HG02852 (cell line): Measurements from ENCODE around the gene DAB1.

Source experiments
- ATAC-seq: cut with Tn5 transposase; IDR thresholded peaks from one replicate; pipeline ENCODE4 v1.9.1; 2021; ENCODE audit warnings: mild to moderate bottlenecking, moderate library complexity; ENCODE audit not compliant: unreplicated experiment

DAB1 gene

DNA sequence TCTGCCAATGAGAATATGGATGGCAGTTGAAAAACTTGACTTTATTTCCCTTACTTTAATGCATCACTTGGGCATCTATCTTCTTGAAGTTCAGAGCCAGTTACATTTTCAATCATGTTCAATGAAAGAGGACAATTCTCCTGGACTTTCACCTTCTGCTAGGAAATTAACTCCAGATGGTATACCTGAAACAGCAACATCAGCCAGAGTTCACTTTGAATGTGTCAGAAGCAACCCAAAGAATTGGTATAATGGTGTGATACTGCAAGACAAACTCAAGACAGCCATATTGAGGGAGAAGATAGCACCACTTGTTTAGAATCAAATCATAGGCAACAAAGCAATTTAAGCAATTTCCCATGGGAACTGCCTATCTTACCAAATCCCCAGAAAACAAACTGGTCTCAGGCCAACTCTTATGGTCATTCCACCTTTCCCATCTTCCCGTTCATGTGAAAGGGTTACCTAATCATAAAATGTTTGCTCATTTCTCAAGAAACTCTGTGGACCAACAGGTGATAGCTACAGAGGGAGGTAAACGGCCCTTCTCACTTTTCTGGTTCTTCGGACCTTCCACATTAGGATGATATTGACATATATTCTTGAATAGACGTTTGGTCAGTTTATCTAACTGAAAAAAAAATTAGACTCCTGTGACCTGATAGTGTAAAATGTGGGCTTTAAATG lies 428.3 kb downstream of the DAB1 start:
- no peak for ATAC-seq

DNA sequence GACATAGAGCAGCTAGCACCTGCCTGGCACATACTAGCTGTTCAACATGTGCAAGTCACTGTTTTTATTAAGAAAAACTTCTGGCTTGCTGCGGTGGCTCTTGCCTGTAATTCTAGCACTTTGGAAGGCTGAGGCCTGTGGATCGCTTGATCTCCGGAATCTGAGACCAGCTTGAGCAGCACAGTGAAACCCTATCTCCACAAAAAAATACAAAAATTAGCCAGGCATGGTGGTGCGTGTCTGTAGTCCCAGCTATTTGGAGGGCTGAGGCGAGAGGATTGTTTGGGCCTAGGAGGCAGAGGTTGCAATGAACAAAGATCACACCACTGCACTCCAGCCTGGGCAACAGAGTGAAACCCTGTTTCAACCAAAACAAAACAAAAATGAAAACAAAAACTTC lies 430.4 kb downstream of the DAB1 start:
- no peak for ATAC-seq

GRCh38 chr1:56992318-56993125 lies 431.3 kb downstream of the DAB1 start:
- ATAC-seq = no peak

DNA sequence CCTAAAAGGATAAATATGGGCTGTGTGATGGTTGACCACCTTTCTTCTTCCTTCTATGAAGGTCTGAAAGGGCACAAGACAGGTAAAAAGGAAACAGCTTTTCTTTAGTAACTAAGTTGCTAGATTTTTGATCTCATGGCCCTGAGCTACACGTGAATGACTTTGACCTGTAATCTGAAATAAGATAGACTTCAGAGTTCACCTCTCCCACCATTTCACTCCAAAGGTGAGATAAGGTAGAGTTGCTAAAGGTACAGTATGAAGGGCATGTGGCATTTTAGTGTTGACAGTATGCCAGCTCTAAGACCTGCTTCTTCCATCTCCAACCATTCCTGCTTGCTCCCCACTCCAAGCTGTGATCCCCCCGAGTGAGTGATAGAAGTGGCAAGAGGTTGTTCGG lies 432.3 kb downstream of the DAB1 start:
- ATAC-seq = no peak

- no peak for ATAC-seq
Measured at GRCh38 chr1:56986397-56986796, 437.5 kb downstream of the DAB1 start.

DNA sequence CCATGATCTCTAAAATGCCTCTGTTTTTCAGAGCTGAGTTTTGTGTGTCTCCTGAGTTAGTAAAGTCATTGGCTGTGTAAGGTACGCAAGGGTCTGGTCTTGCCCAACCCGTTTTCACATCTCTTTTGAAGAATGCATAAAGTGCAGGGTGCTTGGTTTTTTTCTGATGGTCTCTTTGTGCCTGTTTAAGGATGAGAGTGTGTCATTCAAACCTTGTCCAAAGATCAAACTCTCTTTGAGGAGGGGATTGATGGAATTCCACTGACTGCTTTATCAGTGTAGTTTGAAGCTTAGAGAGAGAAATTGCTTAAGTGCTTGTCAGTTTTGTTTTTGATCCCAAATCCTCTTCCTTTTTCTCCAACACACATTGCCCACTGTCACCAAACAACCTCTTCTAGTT lies 438.0 kb downstream of the DAB1 start:
- ATAC-seq = no peak

DNA sequence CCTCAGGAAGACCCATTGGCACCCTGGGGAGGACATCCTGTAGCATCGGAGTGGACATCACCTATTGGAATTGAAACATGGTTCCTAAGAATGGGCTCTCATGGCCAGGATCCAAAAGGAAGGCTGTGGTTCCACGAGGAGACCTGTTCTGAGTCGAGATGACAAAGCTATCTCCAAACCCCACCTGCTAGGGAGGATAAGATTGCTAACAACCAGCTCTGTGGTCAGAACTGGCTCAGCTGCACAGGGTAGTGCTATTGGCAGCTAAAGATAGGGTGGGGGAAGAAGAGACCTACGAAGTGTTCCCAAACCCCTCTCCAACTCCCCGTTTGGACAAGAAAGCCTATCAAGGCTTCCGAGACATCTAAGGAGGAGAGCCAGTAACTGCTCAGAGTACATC lies 440.4 kb downstream of the DAB1 start:
- ATAC-seq = no peak

DNA sequence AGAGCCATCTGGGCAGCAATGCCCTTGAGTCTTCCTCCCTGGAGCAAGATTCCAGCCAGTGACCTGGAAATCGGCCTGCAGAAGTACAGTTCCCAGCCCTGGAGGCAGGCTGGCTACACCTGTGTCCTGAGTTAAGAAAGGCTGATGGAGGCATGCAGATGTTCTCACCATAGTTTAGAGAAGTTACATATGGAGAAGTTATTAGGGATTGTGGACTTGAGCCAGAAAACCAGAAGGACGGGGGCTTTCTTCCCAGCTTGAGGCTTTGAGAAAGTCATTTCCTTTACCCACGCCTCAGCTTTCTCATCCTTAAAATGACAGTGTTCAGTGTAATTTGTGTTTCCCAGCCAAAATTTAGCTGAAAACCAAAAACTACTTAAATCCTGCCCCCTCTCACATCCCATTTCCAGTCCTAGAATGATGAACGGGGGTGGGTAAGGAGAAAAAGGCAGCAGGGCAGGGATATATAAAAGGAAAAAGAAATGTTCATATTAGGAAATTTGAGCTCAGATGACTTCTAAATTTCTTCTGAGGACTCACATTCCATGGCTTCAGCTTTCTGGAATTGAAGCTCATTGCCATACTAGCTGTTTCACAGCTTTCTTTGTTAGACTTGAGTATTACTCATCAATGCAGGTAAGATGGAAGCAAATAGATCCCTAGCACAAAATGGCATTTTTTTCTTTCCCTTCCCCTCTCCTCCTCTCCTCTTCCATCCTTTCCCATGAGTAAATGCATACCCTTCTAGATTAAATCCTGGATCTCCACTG lies 443.7 kb downstream of the DAB1 start:
- no peak for ATAC-seq

- no peak for ATAC-seq
Measured at GRCh38 chr1:56978819-56979218, 445.0 kb downstream of the DAB1 start.

DNA sequence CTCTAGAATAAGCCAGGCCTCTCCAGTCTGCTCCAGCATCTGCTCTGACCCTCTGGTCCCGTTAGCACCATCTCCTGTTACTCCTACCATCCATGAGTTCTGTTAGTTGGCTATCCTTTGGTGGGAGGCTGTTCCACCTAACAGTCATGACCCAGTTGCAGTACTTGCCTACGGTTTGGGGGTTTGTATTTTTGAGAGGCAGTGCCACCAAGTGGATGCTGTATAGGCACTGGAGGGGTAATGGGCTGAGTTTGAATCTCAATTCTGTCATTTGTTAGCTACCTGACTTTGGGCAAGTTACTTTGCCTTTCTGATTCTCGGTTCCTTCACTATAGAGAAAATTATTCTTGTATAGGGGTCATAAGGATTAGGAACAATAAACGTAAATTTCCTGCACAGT lies 445.9 kb downstream of the DAB1 start:
- ATAC-seq = no peak

DNA sequence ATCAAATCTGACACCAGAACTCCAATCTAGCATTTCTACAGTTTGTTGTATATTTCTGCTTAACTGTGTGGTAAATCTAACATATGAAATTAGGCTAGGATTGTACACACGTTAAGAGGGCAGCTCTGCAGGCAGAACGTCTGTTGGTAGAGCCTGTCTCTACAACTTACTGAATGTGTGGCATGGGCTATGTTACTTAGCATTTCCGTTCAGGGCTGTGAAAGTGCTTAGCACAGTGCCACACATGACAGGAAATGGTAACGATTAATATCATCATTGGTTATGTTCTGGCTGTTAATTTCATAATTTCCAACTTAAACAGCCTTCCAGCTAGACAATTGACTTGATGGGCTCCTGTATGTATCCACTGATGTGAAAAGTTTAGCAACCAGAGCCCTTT lies 448.4 kb downstream of the DAB1 start:
- no peak for ATAC-seq

DNA sequence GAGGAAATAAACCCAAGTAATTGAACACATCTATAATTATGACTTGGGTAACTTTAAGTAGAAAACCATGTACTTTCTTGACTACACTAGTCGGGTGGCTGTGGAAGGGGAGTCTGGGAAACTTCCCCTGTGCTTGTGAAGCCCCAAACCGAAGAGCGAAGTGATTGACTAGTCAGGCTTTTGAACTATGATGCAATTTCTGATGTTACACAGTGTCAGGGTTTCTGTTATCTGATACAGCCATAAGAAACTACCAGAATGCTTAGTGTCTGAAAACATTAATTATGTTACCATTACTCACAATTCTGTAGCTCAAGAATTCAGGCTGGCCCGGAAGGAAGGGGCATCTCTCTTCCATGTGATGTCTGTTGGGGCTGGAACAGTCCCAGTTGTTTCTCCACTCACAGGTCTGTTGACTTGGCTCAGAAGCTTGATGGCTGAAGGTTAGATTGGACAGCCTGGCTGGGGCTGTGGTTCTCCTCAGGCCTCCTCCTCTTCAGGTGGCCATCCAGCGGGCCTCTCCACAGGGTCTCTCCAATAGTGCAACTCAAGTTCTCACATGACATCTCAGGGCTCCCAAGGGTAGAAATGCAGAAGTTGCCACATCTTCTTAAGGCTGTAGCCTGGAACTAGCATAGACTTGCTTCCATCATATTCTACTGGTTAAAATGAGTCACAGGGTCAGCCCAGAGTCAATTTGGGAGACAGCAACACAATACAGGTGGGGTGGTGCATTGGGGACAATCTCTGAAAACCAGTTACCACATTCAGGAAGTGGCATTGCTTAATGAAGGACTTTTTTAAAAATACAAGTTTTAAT lies 449.7 kb downstream of the DAB1 start:
- ATAC-seq = no peak

DNA sequence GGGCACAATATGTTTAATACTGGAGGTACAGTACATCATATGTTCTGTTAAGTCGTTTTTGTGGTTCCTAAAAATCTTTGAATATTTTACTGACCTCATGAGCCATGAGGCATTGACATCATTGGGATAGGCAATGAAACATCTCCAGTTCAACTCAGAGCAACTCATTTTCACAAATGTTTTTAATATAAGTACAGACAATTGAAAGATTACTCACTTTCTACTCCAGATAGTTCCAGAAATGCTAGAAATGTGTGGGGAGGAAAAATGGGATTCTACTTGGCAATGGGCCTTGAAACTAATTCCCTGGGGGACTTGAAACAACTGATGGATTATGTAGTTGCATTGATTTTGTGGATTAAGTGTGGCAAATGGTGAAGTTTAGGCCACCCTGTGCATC lies 450.9 kb downstream of the DAB1 start:
- ATAC-seq = no peak

DNA sequence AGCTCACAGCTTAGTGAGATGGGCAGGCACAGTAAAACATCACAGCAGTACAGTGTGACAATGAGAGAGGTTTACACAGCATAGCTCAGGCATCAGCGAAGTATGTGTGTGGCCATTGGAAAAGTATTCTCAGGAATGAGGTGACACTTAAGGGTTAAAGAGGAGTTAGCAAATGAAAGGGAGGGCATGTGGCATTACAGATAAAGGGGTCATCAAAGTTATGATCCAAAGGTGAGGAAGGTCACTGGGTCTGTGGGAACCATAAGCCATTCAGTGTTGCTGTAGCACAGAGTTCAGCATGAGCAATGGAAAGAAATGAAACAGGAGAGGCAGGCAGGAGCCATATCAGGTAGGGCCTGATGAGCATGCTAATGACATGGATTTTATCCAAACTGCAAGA lies 453.6 kb downstream of the DAB1 start:
- no peak for ATAC-seq

DNA sequence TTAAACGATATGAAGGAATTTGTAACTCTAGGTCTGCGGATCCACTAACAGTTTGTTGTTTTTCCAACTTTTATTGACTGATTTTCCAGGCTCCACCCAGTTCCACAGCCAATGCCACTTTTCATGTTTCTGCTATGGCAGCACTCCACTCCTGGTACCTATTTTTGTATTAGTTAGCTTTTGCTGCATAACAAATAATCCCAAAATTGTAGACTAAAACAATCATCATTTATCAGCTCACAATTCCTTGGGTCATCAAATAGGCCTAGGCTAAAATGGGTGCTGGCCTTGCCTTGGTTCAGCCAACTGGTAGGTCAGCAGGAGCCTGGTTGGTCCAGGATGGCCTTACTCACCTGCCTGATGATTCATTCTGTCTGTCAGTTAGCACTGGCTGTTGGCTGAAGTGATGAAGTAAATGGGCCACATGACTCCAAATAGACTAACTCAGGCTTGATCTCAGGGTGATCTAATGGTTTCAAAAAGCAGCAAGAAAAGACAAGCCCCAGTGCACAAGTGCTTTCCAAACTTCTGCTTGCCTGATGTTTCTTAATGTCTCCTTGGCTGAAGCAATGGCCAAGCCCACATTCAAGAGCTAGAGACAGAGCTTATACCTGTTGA lies 454.9 kb downstream of the DAB1 start:
- no peak for ATAC-seq

GRCh38 chr1:56967900-56968832 lies 455.7 kb downstream of the DAB1 start:
- no peak for ATAC-seq

DNA sequence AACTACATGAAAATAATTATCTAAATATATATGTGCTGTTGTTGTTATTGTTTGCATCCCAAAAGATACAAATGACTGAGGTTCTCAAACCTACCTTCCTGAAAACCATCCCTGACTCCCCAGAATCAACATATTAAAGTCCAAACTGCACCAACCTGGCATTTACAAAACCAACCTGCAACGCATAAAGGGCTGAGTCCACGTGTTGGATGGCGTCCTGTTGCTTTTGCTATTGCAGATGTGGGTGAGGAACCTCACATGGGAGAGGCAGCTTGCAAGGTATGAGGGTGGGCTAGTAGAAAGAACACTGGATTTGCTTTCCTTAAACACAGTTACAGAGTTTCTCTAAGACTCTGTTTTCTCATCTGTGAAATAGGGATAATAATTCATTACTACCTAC lies 456.5 kb downstream of the DAB1 start:
- no peak for ATAC-seq

- ATAC-seq = no peak
Measured at GRCh38 chr1:56966698-56966999, 457.2 kb downstream of the DAB1 start.

- no peak for ATAC-seq
Measured at GRCh38 chr1:56965916-56966697, 457.8 kb downstream of the DAB1 start, which contains the start of gene C8B. Gene C8B (minus strand): TSS chr1:56966015. CDS start chr1:56965948, 67 bp downstream.
